SH-SY5Y (cell line): ENCODE data around the gene HOXB7.

Source experiments
- GATA2 ChIP-seq: IDR thresholded peaks from 2 replicates; pipeline ENCODE4 v1.6.1; 2011; ENCODE audit warnings: mild to moderate bottlenecking, low read depth, low read length
- GATA3 ChIP-seq: IDR thresholded peaks from 2 replicates; pipeline ENCODE4 v1.6.1; 2011; ENCODE audit warnings: low read depth, mild to moderate bottlenecking, low read length, moderate library complexity

GRCh38 chr17:48642059-48642842, 31.4 kb upstream of the HOXB7 start:
- TF ChIP-seq GATA2 = no peak
- no peak for TF ChIP-seq GATA3
